ENCODE data around the gene ZNF503. TPM values are rescaled to one million over a fixed set of nuclear protein-coding genes. Genes with fewer than 3 reads are reported as not detected.

ZNF503 gene
- total RNA-seq, 4 donors from 2014 or later = 12.1 to 99.4 (median 26.0) TPM

DNA sequence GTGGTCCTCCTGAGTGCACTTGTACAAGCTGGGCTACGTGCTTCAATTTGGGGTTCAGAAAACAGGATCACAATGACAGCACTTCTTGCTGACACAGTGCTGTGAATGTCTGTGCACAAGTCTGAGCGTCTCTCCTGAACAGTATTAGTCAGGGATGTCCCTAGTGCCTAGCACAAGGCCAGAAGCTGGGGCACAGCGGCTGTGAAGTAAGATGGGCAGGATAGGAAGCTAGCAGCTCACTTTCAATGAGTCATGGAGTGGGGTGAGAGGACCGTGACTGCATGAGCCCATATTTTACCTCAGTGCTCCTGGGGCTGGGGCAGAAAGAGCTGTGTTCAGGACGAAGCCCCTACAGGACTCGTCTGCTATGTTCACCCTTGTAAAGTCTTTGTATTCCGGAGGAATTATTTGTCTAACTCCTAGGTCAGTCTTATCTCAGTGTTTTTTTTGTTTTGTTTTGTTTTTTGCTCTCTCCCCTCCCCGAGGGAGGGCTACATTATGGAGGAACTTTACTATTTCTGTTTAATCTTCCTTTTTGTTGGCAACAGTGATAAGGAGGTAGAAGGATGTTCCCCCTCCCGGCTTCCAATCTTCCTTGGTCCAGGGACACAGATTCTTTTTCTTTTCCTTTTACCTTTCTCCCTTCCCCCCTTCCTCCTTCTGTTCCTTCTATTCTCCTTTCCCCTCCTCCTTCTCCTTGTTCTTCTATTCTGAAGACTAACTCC lies 27.0 kb upstream of the ZNF503 start:
- peak in 1 of 2 donors; percentile 33 for DNase-seq
- Histone ChIP-seq H3K4me3 (no peak overlapping the region), H3K27ac (peak overlapping the region; percentile 68 to 71), H3K9me3 (no peaks in the 10 kb centered on the region), H3K36me3 (no peaks in the 10 kb centered on the region), H3K4me1 (peaks cover 0 to 4% of the 10 kb centered on the region in 2 donors), H3K27me3 (no peaks in the 10 kb centered on the region)
- no peak for TF ChIP-seq POLR2A (IDR thresholded peaks at IDR 0.05)
- TF ChIP-seq, protein P1, sequence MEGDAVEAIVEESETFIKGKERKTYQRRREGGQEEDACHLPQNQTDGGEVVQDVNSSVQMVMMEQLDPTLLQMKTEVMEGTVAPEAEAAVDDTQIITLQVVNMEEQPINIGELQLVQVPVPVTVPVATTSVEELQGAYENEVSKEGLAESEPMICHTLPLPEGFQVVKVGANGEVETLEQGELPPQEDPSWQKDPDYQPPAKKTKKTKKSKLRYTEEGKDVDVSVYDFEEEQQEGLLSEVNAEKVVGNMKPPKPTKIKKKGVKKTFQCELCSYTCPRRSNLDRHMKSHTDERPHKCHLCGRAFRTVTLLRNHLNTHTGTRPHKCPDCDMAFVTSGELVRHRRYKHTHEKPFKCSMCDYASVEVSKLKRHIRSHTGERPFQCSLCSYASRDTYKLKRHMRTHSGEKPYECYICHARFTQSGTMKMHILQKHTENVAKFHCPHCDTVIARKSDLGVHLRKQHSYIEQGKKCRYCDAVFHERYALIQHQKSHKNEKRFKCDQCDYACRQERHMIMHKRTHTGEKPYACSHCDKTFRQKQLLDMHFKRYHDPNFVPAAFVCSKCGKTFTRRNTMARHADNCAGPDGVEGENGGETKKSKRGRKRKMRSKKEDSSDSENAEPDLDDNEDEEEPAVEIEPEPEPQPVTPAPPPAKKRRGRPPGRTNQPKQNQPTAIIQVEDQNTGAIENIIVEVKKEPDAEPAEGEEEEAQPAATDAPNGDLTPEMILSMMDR (IDR thresholded peaks at IDR 0.05) = no peak
- intact Hi-C loops (cut with DNase I; ENCODE audit: low total_unique reads) = no loop called here

DNA sequence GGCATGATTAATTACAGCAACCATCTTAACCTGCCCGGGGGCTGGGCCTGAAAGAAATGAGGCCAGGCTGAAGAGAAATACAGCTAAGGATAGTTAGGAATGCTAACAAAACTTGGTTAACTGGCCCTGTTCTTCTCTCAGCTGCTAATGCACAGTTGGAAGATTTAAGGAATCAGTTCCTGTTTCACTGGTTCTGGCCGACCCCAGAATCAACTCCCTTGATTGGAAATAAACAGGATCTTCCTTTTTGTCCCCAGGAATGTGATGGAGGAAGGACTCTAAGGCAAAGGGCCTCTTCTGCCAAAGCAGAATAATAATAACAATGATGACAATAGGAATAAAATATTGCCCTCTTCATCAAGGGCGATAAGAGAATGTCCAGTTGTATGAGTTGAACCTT lies 26.4 kb upstream of the ZNF503 start:
- H3K9me3 ChIP-seq = no peaks in the 10 kb centered on the region
- no peaks in the 10 kb centered on the region for H3K36me3 ChIP-seq
- H3K27me3 ChIP-seq = no peaks in the 10 kb centered on the region
- H3K4me3 ChIP-seq = no peak overlapping the region
- no peak for DNase-seq
- H3K27ac ChIP-seq = peak overlapping the region; percentile 68 to 71
- intact Hi-C loops (cut with DNase I; ENCODE audit: low total_unique reads) = no loop called here
- TF ChIP-seq POLR2A (IDR thresholded peaks at IDR 0.05) = no peak
- TF ChIP-seq, protein P1 (IDR thresholded peaks at IDR 0.05) = no peak
- peaks cover 0 to 4% of the 10 kb centered on the region in 2 donors for H3K4me1 ChIP-seq

- intact Hi-C loops (cut with DNase I; ENCODE audit: low total_unique reads) = no loop called here
- TF ChIP-seq POLR2A (IDR thresholded peaks at IDR 0.05) = no peak
- TF ChIP-seq, protein P1 (IDR thresholded peaks at IDR 0.05) = no peak
- Histone ChIP-seq H3K4me3 (no peak overlapping the region), H3K4me1 (peaks cover 0 to 4% of the 10 kb centered on the region in 2 donors), H3K27ac (peak overlapping the region in 1 of 2 donors; percentile 68), H3K36me3 (no peaks in the 10 kb centered on the region), H3K9me3 (no peaks in the 10 kb centered on the region), H3K27me3 (no peaks in the 10 kb centered on the region)
- no peak for DNase-seq
These were observed 25.3 kb upstream of the ZNF503 start for GRCh38 chr10:75426880-75427279.

DNA sequence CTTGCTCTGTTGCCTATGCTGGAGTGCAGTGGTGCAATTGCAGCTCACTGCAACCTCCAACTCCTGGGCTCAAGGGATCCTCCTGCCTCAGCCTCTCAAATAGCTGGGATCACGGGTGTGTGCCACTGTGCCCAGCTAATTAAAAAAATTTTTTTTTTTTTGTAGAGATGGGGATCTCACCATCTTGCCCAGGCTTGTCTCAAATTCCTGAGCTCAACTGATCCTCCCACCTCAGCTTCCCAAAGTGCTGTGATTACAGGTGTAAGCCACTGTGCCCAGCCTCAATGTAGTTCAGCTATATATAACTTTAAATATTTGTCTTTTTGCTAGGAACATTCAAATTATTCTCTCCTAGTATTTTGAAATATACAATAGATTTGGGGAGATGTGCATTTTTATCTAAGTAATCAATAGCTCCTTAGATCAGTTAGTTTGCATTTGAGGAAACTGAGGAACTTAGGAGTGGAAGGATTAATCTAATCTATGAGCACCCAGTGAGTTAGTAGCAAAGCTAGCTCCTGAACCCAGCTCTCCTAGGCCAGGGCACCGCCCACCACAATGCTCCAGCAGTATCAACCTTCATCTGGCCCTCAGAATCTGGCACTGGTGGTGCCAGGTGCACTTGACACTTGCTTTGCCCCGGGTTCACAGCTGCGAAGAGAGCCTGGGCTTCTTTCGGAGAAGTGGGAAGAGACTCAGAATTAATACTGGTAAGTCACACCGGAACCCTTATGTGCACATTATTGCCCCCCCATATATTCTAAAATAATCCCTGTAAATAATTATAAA lies 23.9 kb upstream of the ZNF503 start:
- TF ChIP-seq, protein P1 (IDR thresholded peaks at IDR 0.05) = no peak
- TF ChIP-seq POLR2A (IDR thresholded peaks at IDR 0.05) = no peak
- Histone ChIP-seq H3K27me3 (no peaks in the 10 kb centered on the region), H3K9me3 (no peaks in the 10 kb centered on the region), H3K27ac (no peak overlapping the region), H3K36me3 (no peaks in the 10 kb centered on the region), H3K4me1 (peaks cover 0 to 4% of the 10 kb centered on the region in 2 donors), H3K4me3 (no peak overlapping the region)
- intact Hi-C loops (cut with DNase I; ENCODE audit: low total_unique reads) = no loop called here
- DNase-seq = no peak

DNA sequence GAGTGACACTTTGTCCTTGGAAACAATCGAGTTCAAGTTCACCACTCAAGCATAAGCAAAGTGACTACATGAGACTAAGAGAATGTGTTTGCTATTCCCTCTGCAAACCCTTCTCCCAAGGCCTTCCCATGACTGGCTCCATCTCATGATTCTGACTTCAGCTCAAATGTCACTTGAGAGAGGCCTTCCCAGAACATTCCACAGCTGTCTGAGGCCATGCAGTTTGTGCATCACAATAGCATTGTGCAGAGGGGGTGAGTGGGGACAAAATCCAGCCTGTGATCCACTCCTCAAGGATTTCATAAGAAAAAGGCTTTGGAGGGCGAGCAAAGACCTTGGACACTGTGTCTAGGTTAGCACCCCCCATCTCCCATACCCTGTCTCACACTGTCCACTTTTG lies 23.0 kb upstream of the ZNF503 start:
- Histone ChIP-seq H3K9me3 (no peaks in the 10 kb centered on the region), H3K4me3 (no peak overlapping the region), H3K27me3 (no peaks in the 10 kb centered on the region), H3K4me1 (no peaks in the 10 kb centered on the region), H3K27ac (no peak overlapping the region), H3K36me3 (no peaks in the 10 kb centered on the region)
- intact Hi-C loops (cut with DNase I; ENCODE audit: low total_unique reads) = no loop called here
- DNase-seq = no peak
- TF ChIP-seq, protein P1 (IDR thresholded peaks at IDR 0.05) = no peak

Data from uterus (tissue), 4 donors.